HG02870 (cell line): Measurements from ENCODE around the gene NHLRC4.
"Not testable (repeated sequence)": the region's sequence is repeated elsewhere in the genome, so short reads cannot be mapped to it uniquely, and the experiment has no call there.

Source experiments
- ATAC-seq: cut with Tn5 transposase; IDR thresholded peaks from one replicate; pipeline ENCODE4 v1.9.1; 2021; ENCODE audit warnings: mild to moderate bottlenecking, moderate library complexity; ENCODE audit not compliant: unreplicated experiment

The NHLRC4 gene

DNA sequence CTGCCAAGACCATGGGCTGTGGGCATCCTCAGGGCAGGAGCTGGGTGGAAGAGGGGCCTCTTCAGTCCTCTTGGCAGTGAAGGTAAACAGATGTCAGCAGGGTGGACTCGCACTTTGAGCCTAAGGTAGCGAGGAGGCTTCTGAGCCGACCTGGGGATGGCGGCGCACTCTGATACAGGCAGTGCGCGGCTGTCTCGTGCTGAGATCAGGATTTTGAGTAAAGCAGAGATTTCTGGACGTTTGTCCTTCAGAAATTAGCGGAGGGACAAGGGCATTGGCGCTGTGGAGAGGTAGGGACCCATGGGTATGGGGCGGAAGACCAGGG, 29.9 kb downstream of the NHLRC4 start:
- ATAC-seq: no peak

- ATAC-seq: not testable (repeated sequence)
Measured at GRCh38 chr16:597655-598054, 30.9 kb downstream of the NHLRC4 start.

DNA sequence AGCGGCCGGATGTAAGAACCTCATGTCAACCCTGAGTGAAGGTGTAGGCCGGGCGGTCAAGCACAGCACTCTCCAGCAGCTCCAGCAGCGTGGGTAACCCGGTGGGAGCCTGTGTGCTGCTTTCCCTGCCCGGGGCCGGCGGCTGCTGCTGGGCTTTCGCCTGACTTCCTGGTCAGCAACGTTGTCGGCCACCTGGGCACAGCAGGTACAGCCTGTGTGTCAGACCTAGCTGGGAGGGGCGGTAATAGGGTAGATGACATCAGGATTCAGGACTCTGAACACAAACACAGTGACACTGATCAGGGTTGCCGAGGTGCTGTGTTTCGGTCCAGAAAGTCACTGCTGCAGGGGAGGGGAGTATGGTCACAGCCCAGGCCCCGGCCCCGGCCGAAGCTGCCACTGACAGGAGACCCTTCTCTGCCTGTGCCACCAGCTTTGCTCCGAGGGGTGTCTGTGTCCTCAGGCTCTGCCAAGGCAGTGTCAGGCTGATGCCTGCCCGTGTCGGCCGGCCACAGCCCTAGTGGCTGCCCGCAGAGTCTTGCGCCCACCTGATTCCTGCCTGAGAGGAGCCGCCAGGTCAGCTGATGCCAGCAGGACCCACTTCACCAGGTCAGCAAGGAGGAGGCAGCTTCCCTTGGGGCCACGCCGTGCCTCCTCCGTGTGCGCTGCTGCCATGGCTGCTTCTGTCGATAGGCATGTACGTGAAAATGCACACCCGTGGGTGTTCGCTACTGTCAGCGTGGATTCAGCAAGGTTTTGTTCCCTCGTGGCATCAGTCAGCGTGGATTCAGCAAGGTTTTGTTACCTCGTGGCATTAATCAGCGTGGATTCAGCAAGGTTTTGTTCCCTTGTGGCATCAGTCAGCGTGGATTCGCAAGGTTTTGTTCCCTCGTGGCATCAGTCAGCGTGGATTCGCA, 32.3 kb downstream of the NHLRC4 start:
- ATAC-seq: no peak

DNA sequence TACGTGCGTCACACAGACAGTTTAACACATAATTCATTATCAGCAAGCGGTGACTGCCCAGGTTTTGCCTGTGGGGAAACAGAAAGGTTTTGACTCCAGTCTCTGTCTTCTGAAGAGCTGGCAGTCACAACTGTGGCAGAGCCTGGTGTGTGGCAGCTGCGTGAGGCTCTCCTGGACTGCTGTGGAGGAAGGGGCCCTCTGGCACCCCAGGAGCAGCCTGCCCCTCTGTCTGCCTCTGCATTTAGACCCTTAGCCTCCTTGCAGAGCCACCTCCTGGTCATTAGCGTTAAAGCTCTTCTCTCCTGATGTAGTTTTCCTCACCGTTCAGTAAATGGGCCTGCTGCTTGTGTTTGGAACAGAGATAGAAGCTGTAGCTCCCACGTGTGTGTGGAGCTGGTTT, 34.0 kb downstream of the NHLRC4 start:
- no peak for ATAC-seq

DNA sequence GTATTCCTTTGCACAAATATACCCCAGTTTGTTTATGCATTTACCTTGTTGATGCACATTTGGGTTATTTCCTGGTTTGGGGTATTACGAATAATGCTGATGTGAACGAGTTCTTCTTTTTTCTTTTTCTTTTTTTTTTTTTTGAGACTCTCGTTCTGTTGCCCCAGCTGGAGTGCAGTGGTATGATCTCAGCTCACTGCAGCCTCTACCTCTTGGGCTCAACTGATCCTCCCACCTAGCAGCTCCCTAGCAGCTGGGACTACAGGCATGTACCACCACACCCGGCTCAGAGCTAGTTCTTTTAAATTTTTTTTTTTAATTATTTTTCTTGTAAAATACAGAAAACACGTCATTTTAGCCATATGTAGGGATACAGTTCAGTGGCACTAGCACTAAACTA, 37.1 kb downstream of the NHLRC4 start:
- ATAC-seq: no peak

GRCh38 chr16:606656-607307, 40.0 kb downstream of the NHLRC4 start:
- ATAC-seq: no peak

GRCh38 chr16:608019-608418, 41.2 kb downstream of the NHLRC4 start:
- no peak for ATAC-seq

DNA sequence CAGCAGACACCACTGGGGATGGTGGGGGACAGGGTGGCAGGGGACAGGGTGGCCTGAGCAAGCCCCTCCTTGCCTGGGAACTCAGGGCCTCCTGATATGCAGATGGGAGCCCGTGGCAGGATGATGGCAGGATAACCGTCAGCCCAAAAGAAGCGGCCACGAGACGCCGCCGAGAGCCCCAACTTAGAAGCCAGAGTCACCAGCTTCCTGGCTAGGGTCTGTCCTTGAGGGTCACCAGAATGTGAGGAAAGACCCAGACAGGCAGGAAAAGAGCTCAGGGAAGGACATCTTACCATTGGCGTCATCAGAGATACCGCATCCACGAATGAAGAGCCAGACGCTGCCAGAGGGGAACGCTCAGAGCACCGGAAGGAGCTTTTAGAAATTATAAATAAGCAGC, 42.5 kb downstream of the NHLRC4 start:
- no peak for ATAC-seq

- no peak for ATAC-seq
Measured at GRCh38 chr16:609984-610383, 43.2 kb downstream of the NHLRC4 start.

DNA sequence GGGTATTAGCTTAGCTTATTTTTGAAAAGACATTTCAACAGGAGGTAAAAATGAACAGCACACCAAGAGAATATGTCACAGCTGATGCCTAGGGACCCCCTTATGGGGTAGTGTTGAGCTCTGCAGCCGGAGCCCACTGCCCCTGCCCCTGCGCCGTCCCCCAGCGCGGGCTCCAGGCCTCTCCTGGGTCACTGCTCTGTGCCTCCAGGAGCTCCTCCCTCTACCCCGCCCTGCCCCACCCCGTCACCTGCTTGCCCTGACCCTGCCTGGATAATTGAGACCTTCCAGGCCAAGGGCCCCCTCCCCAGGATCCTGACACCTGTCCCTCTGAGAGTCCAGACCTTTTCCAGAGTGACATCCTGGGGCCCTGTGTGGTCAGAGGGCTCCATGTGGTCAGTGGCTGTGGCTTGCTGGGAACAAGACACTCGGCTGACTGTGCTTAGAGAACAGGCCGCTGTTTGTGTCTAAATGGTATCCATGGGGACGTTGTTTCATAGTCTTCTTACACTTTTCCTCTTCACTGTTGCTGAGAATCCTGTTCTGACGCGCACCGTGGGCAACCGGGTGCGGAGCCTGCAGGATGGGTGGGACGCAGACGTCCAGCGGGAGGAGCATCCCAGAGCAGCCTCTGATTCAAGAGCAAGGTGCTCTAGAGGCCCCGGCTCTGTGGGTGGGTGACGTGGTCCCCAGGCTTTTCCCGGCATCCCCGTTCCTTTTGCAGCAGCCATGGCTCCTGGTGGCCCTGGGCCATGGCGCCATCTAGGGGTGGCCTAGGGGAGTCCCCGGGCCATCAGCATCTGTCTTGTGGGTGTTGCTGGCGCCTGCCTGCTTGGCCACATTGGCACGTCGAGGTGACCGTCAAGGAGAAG, 43.9 kb downstream of the NHLRC4 start:
- ATAC-seq: no peak

DNA sequence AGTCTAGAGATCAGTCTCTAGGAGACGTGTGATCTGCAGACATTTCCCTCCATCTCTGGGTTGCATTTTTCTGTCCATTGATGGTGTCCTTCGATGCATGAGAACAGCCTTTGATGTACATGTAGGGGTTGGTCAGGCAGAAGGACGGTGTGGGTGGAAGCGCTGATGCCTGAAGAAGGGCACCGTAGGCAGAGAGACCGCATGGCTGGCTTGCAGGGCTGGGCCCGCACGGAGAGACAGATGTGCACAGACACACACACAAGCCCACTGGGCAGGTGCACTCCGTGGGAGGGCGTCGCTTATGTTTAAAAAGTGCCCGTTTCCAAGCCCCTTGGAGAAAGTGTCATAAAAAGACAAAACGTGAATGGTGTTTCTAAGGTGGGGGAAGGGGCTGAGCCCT, 48.3 kb downstream of the NHLRC4 start:
- ATAC-seq: no peak

GRCh38 chr16:616733-617586, 50.2 kb downstream of the NHLRC4 start:
- no peak for ATAC-seq

DNA sequence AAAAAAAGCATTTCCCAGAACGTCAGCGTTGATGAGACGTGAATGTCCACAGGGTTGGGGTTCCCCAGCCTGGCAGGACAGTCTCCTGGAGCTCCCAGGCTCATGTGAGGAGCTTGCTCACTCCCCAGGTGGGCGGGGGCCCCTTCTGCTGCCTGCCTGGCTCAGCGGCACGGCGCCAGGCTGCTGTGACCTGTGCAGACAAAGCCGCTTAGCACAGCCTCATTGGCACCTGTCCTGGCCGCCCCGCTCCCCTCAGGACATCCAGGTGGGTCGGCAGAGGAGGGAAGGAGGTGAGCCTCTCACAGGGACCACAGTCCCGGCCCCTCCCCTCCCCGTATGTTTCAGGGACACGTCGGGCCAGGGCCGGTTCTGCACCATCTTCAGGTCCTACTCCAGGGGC, 51.0 kb downstream of the NHLRC4 start:
- no peak for ATAC-seq
